ENCODE data around the gene KCNG3.

The KCNG3 gene, protein sequence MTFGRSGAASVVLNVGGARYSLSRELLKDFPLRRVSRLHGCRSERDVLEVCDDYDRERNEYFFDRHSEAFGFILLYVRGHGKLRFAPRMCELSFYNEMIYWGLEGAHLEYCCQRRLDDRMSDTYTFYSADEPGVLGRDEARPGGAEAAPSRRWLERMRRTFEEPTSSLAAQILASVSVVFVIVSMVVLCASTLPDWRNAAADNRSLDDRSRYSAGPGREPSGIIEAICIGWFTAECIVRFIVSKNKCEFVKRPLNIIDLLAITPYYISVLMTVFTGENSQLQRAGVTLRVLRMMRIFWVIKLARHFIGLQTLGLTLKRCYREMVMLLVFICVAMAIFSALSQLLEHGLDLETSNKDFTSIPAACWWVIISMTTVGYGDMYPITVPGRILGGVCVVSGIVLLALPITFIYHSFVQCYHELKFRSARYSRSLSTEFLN

DNA sequence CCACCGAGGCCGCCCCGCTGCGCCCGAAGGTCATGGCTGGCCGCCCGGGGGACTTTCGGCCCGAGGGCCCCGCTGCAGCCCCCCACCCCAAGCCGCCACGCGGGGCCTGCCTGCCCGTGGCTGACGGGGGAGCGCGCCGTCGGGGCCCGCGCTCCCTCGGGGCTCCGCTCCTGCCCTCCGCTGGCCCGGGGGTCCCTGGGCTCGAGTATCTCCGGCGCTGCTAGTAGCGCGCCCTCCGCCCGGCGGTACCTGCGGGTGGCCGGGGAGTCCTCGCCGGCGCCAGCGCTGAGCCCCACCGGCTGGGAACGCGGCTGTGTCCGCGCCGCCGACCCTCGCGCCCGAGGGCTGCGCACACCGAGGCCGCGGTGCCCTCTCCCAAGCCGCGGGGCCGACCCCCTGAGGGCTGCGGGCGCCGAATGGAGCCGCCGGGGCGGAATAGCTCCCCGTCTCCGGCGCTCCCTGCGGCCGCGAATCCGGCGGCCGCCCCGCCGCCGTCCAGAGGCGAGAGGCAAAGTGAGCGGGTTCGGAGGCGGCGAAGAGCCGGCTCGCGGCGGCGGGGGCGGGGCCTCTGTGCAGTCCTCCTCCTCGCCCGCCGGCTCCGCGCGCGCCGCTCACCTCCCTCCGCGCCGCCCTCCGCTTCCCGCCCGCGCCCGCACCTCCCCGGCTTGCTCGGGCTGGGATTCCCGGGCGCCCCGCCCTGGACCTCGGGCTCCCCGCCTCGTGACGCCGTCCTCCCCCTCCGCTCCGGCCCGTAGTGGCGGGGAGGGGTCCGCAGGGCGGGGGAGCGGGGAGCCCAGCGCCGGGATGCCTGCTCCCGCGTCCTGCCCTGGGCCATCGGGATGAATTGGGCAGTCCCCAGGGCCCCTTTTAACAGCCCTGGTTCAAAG, at the start of gene KCNG3:
KCNG3 (minus strand) TSS at position 515 of the 887 bp plus-strand sequence; CDS start at position 34, 481 bp downstream.
- DNase-seq (ENCODE audit: low spot score) (peak; percentile 84), FAIRE-seq (peak; percentile 71)

DNA sequence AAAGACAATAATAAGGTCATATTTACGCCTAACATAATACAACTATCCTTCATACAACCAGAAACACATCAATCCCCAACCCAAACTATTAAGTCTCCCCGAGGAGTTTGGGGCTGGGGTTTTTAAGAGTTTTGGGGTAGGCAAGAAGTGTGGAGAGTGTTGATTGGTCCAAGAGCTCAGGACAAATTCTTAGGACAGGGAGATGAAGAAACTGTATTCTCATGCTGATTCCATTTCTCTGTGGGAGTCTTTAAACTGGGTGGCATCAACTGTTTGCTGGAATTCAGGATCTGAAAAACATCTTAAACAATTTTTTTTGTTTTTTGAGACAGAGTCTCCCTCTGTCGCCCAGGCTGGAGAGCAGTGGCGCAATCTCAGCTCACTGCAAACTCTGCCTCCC, 49.1 kb upstream of the KCNG3 start:
- no peak for DNase-seq (ENCODE audit: low spot score)
- FAIRE-seq, result no peak

DNA sequence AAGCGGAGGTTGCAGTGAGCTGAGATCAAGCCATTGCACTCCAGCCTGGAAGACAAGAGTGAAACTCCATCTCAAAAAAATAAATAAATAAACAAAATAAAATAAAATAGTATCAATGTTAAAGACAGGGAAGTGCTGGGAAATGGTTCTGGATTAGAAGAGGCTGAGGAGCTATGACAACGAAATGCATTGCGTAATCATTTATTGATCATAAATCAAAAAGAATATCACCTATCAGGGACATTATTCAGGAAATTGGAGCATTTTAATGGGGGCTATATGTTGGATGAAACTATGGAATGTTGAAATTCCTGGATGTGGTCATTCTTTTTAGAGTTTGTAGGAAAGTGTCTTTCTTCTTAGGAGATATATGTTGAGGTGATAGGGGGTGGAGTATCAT, 43.7 kb upstream of the KCNG3 start:
- FAIRE-seq, result no peak
- DNase-seq (ENCODE audit: low spot score), result no peak

DNA sequence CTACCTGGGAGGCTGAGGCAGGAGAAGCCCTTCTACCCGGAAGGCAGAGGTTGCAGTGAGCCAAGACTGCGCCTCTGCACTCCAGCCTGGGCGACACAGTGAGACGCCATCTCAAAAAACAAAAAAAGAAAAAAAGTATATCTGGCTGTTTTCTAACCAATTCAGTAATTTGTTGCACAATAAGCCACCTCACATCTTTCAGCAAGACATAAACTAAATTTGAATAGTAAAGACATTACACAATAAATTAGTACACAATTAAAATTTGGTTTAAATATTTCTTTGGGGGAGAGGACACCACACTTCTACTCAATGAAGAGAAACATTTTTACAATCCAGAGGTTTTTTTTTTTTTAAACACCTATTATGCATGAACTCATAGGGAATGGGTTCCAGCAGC, 38.6 kb upstream of the KCNG3 start:
- FAIRE-seq (no peak), DNase-seq (ENCODE audit: low spot score) (no peak)

DNA sequence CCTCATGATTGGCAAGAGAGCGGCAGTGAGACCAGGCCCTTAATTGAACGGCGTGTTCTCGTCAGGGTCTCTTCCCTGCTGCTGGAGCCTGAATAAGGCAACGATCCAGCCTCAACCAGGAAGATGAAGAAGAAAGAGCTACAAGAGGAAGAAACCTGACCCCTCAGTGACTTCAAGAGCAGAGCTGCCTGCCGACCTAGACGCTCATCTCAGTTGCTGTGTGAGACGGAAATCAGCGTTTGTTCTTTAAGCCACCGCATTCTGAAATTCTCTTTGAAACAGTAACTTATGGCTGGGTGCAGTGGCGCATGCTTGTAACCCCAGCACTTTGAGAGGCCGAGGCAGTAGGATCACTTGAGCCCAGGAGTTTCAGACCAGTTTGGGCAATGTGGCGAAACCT, 29.6 kb upstream of the KCNG3 start:
- DNase-seq (ENCODE audit: low spot score), result no peak
- no peak for FAIRE-seq

DNA sequence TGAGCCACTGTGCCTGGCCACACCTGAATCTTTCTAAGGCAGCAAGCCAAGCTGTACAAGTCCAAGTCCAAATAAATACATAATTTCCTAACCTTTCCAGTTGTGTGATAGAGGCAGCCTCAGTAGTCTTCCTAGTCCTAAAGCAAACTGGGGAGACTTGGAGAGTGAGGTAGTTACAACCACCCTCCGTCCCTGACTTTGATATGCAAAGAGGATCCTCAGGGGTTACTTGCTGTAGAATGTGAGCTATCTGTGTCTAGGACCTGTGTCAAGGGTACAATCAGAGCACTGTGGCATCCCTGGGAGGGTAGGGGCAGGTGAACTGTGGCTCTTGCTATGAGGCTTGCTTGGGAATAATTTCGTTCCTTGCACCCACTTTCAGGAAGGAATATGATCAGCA, 28.3 kb upstream of the KCNG3 start:
- DNase-seq (ENCODE audit: low spot score), result no peak
- FAIRE-seq, result no peak

DNA sequence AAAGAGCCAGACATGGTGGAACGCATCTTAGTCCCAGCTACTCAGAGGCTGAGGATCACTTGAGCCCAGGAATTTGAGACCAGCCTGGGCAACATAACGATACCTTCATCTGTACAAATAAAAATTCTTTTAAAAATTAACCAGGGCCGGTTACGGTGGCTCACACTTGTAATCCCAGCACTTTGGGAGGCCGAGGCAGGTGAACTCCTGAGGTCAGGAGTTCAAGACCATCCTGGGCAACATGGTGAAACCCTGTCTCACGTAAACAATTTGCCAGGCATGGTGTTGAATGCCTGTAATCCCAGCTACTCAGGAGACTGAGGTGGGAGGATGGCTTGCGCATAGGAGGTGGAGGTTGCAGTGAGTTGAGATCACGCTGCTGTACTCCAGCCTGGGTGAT, 25.8 kb upstream of the KCNG3 start:
- FAIRE-seq (no peak), DNase-seq (ENCODE audit: low spot score) (no peak)

DNA sequence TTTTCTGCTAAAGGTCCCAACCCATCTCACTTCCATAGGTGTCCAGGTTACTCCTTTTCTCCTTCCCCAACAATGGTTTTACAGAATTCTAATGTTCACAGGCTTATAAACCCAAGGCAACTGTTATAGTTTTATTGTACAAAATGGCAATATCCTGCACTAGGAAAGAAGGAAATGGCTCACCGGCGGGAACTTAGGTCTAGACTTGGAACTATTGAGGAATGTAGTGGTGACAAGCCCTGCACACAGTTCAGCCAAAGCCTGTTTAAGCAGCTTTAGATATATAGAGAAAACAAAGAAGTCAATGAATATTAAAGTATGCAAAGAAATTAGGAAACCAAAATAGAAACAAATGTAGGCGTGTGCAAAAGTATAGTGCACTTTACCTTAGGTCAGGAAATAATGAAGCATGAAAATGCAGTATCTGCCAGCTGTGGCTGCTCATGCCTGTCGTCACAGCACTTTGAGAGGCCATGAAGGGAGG, 22.7 kb upstream of the KCNG3 start:
- FAIRE-seq (no peak), DNase-seq (ENCODE audit: low spot score) (no peak)

DNA sequence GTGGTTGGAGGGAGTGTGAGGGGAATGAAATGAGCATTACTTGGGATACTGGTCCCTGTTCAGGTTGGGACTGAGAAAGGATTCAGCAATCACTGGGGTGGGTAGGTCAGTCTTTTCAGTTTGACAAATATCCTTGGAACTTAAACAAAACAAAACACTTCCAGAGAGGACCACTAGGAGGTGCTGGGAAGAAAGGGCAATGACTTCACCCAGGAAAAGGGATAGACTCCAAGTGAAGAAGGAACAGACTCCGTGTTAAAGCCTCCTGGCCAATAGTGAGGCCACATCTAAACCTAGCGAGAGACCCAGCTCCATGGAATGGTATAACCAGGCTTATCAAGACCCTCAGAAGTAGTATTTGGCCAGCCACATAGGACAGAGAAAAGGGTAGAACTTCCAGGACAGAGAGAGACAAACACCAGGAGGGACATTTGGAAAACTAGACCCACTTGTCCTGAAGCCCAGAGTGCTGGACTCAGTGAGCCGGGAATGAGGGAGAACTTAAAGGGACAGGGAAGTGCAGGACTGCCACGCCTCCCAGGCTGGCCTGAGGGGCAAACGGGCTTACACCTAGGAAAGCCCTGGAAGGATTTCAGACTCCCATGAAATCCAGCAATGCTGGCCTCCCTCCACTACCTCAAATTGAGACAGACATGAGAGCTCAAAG, 19.6 kb upstream of the KCNG3 start:
- no peak for FAIRE-seq
- peak; percentile 44 for DNase-seq (ENCODE audit: low spot score)

DNA sequence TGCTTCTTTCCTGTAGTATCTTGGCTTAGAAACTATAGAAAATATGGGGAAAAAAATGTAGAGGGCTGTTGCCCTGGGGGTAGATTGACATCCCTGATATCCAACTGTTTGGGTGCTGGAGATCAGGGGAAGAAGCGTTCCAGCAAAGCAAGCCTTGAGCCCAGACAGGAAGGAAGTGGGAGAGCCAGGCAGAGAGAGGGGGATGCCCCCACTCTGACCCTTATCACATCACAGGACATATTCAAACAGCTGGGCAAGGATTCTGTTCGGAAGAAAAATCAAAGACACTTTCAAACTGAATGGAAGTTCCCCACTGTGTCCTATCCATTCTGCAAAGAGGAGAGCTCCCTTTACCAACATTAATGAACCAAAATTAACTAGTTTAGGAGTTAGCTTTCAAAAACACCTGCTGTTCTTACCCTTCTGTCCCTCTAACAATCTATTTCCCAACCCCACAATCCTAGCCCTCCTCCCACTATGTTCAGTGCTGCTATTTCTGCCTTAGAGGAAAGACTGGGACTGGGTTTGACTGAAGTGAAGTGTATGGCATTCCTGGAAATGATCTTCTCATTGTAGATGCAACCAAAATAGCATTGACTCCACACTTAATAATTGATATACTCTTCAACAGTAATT, 16.9 kb upstream of the KCNG3 start:
- FAIRE-seq (no peak), DNase-seq (ENCODE audit: low spot score) (no peak)

DNA sequence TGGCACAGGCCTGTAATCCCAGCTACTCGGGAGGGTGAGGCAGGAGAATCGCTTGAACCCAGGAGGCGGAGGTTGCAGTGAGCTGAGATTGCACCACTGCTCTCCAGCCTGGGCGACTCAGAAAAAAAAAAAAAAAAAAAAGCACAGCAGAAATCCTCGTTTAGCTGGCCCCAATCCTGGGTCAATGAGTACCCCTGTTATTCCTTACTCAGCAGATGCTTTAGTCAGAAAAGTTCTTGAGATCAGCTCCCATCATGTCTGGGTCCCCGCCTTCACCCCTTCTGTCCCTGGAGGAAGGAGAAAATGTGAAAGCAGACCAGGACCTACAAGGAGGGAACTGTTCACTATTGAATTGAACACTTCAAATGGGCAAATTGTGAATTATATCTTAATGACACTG, 16.4 kb upstream of the KCNG3 start:
- no peak for DNase-seq (ENCODE audit: low spot score)
- FAIRE-seq, result no peak

DNA sequence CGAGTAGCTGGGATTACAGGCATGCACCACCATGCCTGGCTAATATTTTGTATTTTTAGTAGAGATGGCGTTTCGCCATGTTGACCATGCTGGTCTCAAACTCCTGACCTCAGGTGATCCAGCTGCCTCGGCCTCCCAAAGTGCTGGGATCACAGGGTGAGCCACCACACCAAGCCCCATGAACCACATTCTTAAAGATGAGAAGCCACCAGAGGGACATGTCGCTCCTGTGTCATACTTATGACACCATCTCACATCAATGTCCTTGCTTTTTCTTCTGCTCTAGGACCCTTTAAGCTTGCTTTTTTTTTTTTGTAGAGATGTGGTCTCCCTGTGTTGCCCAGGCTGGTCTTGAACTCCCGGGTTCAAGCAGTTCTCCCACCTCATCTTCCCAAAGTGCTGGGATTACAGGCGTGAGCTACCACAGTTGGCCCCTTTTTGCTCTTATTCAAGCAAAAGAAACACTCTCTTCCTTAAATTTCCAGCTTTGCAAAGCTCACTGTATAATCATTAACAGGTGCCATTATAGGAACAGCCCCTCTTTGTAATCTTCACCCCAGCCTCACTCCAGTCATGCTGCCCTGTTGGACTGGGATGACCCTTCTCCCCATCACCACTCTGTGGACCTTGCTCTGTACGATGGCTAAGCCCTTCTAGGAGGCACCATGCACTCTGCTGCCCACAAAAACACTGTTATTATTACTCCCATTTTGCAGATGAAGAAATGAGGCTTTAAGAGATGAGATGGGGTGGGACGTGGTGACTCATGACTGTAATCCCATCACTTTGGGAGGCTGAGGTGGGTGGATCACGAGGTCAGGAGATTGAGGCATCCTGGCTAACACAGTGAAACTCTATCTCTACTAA, 10.8 kb upstream of the KCNG3 start:
- DNase-seq (ENCODE audit: low spot score), result no peak
- FAIRE-seq, result no peak

DNA sequence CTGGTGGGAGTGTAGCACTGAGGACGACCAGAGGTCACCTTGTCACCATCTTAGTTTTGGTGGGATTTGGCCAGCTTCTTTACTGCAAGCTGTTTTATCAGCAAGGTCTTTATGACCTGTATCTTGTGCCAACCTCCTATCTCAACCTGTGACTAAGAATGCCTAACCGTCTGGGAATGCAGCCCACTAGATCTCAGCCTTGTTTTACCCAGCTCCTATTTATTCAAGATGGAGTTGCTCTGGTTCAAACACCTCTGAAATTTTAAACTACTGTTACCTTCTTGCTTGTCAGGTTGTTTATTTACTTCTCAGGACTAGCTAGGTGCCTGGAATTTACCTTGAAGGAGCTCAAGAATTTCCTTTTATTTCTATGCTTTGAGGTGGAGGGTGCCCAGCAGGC, 9.5 kb upstream of the KCNG3 start:
- DNase-seq (ENCODE audit: low spot score) (no peak), FAIRE-seq (no peak)

DNA sequence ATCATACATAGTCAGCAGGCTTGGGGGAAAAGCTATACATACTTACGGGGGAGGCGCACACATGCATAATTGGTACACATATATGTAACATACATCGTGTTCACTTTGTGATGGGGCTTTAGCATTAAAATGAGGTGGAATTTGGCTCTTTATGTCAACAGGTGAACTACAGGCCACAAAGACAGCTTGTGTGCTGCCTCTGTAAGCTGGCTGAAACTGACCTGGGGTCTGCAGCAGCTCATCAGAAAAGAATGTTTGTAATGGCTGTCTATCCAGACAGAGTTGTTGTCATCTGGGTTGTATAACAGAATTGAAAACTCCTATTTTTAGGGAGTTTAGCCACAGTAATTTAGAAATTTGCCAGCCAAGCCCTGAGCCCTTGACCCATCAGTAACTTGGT, 4.7 kb upstream of the KCNG3 start:
- FAIRE-seq, result no peak

DNA sequence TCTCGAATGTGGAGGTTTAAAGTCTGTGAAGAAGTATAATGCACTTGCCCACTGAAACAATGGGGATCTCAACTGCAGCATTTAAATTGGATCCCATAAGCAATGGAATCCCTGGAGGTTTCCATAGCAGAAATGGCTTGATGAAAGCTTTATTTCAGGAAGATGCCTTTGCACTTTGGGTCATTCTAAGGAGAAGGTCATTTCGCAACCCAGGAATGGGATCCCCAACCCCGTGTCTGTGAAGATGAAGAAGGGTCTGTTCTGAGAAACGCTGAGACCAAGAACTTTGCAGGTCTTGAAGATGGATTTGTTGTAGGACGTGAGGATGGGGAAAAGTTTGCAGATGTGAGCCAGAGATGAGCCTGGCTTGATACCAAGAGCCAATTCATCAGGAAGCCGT, 1.8 kb upstream of the KCNG3 start:
- DNase-seq (ENCODE audit: low spot score), result no peak
- FAIRE-seq, result no peak

More for the DNA sequence above, 4.7 kb upstream of the KCNG3 start:
- DNase-seq (ENCODE audit: low spot score), result no peak

DNA sequence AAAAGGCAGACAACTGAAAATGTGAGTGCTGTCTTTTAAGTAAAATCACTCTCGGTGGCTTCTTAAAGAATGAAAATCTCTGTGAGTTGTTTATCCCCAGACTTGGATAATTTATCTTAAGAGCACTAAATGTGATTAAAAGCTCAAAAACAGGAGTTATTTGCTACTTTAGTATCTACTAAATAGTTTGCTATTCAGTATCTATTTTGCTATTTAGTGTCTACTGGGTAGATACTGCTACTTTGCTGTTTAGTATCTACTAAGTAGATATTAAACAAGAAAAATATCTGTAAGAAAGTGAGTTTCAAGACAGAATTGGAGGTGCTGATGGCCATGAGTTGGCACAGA, 1.4 kb upstream of the KCNG3 start:
- no peak for FAIRE-seq
- no peak for DNase-seq (ENCODE audit: low spot score)

DNA sequence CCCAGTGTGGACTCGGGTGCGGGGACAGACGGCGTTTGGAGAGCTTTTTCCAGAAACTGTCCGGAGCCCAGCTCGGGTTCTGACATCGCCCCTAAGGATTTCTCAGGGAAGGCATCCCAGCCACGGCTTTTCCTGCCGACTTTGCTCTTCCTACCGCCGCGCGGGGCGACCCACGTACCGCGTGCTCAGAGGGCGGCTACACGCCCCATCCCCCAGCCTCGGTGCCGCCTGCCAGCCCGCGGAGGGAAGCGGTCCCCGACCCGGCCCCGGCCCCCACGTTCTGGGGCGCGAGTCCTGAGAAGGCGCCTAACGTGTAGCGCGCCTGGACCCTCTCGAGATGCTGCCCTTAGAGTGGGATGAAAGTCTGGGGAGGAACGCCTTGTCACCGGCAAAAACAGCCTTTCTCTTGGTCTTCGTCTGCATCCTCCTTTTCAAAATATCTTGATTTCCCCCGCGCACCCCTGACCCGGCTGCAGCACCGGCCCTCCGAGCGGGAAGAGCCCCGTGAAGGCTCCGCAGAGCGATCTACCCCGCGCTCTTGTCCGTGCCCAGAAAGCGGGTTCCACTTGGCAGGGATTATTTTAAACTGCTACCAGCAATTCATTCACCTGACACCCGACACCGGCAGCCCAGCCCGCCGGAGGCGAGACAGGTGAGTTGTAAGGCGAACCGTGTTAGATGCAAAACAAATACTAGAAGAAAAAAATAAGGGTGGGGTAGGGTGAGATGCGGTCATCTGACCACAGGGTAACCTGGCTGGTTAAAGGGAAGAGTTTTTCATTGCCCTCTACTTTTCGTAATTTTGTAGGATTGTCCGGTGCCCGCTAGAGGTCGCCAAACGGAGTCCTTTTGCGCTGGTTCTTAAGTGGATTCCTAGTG, 812 bp upstream of the KCNG3 start:
- DNase-seq (ENCODE audit: low spot score) (peak; percentile 85), FAIRE-seq (no peak)

DNA sequence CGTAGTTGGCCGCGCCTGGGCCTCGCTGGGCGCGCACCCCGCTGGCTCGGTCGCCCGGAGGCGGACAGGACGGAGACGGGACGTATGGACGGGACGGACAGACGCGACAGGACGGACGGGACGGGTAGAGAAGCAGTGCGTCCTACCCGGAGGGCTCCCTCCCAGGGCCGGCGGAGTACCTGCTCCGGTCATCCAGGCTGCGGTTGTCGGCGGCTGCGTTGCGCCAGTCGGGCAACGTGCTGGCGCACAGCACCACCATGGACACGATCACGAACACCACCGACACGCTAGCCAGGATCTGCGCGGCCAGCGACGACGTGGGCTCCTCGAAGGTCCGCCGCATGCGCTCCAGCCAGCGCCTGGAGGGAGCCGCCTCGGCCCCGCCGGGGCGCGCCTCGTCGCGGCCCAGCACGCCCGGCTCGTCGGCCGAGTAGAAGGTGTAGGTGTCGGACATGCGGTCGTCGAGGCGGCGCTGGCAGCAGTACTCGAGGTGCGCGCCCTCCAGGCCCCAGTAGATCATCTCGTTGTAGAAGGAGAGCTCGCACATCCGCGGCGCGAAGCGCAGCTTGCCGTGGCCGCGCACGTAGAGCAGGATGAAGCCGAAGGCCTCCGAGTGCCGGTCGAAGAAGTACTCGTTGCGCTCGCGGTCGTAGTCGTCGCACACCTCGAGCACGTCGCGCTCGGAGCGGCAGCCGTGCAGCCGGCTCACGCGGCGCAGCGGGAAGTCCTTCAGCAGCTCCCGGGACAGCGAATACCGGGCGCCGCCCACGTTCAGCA, 903 bp downstream of the KCNG3 start:
- no peak for FAIRE-seq
- DNase-seq (ENCODE audit: low spot score), result no peak

DNA sequence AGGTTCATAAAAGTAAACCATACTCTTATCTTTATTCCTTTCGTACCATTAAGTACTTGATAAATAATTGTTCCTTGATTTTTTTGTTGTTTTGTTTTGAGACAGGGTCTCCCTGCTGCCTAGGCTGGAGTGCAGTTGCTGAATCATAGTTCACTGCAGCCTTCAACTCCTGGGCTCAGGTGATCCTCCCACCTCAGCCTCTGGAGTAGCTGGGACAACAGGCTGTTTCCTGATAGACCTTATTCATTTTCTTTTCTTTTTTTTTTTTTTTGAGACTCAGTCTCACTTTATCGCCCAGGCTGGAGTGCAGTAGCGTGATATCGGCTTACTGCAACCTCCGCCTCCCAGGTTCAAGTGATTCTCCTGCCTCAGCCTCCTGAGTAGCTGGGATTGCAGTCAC, 5.5 kb downstream of the KCNG3 start:
- DNase-seq (ENCODE audit: low spot score) (no peak), FAIRE-seq (no peak)

Data from urothelium cell line (cell line).